ENCODE measurements around the gene KRTAP5-9. TPM values are rescaled to one million over a fixed set of nuclear protein-coding genes. Genes with fewer than 3 reads are reported as not detected.
A peak's percentile ranks its signal among the peaks of the same experiment; 100 is the strongest.
"Not testable (repeated sequence)": the region's sequence is repeated elsewhere in the genome, so short reads cannot be mapped to it uniquely, and the experiment has no call there.

The KRTAP5-9 gene
- total RNA-seq, 1 donor from 2014 or later = 0.26 TPM

DNA sequence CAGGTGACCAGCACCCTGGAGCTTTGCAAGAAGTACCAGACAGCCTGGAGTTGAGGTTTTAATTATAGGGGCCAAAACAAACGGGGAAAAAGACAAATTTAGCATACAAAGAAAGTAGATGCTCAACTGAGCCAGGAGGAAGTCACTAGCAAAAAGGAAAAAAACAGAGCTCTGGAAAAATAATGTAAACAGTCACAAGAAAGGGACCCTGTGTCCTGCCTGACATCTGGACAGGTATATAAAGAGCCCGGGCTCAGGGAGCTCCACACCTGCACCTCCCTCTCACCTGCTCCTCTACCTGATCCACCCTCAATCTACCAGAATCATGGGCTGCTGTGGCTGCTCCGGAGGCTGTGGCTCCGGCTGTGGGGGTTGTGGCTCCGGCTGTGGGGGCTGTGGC is 17.0 kb downstream of the KRTAP5-9 start, which contains the start of gene KRTAP5-10:
TSS of gene KRTAP5-10 (plus strand) at position 301 of the 400 bp plus-strand sequence. CDS start at position 326, 25 bp downstream.
- H3K36me3 Mint-ChIP-seq (ENCODE audit: insufficient read depth) = no peaks in the 10 kb centered on the region
- no peak within 1 kb of the TSS for H3K4me3 Mint-ChIP-seq (ENCODE audit: low read depth)
- TF ChIP-seq, protein P1, sequence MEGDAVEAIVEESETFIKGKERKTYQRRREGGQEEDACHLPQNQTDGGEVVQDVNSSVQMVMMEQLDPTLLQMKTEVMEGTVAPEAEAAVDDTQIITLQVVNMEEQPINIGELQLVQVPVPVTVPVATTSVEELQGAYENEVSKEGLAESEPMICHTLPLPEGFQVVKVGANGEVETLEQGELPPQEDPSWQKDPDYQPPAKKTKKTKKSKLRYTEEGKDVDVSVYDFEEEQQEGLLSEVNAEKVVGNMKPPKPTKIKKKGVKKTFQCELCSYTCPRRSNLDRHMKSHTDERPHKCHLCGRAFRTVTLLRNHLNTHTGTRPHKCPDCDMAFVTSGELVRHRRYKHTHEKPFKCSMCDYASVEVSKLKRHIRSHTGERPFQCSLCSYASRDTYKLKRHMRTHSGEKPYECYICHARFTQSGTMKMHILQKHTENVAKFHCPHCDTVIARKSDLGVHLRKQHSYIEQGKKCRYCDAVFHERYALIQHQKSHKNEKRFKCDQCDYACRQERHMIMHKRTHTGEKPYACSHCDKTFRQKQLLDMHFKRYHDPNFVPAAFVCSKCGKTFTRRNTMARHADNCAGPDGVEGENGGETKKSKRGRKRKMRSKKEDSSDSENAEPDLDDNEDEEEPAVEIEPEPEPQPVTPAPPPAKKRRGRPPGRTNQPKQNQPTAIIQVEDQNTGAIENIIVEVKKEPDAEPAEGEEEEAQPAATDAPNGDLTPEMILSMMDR (IDR thresholded peaks at IDR 0.05; ENCODE audit: unreplicated experiment) = no peak
- H3K27ac Mint-ChIP-seq = peak within 1 kb of the TSS; percentile 2
- peaks cover 6% of the 10 kb centered on the region for H3K4me1 Mint-ChIP-seq (ENCODE audit: low read depth)
- no peak for DNase-seq (ENCODE audit: low spot score, unreplicated experiment)
- H3K27me3 Mint-ChIP-seq = peaks cover 37% of the 10 kb centered on the region
- peaks cover 3% of the 10 kb centered on the region for H3K9me3 Mint-ChIP-seq (ENCODE audit: low read depth)

DNA sequence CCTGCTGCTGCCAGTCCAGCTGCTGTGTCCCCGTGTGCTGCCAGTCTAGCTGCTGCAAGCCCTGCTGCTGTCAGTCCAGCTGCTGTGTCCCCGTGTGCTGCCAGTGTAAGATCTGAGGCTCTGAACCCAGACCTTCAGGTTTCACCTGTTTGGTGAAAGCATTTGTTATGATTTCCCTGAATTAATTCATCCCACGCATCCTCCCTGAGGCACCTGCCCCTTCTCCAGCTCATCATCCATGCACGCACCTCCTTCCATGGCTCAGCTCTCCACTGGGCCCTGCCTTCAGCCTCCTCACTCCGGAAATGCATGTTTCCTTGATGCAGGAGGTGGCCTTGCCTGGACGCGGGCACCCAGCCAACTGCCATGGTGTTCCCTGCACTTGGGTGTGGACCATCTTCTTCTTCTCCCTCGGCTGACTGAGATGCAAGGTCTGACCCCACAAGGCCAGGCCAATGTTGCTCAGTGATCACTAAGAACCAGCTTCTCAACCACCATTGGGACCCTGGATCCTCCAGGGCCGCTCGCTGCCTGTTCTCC is 17.9 kb downstream of the KRTAP5-9 start:
- DNase-seq (ENCODE audit: low spot score, unreplicated experiment) = no peak
- Mint-ChIP-seq H3K27me3 (peaks cover 39% of the 10 kb centered on the region), H3K36me3 (ENCODE audit: insufficient read depth) (no peaks in the 10 kb centered on the region), H3K27ac (peak overlapping the region; percentile 2), H3K4me1 (ENCODE audit: low read depth) (peaks cover 6% of the 10 kb centered on the region), H3K9me3 (ENCODE audit: low read depth) (no peaks in the 10 kb centered on the region), H3K4me3 (ENCODE audit: low read depth) (no peak overlapping the region)
- TF ChIP-seq, protein P1 (IDR thresholded peaks at IDR 0.05; ENCODE audit: unreplicated experiment) = no peak

GRCh38 chr11:71566626-71567599 is 18.7 kb downstream of the KRTAP5-9 start:
- peak overlapping the region; percentile 35 for H3K27ac Mint-ChIP-seq
- H3K36me3 Mint-ChIP-seq (ENCODE audit: insufficient read depth); H3K9me3 Mint-ChIP-seq (ENCODE audit: low read depth); DNase-seq (ENCODE audit: low spot score, unreplicated experiment); H3K4me1 Mint-ChIP-seq (ENCODE audit: low read depth); H3K4me3 Mint-ChIP-seq (ENCODE audit: low read depth): not testable (repeated sequence)
- H3K27me3 Mint-ChIP-seq = peaks cover 38% of the 10 kb centered on the region

DNA sequence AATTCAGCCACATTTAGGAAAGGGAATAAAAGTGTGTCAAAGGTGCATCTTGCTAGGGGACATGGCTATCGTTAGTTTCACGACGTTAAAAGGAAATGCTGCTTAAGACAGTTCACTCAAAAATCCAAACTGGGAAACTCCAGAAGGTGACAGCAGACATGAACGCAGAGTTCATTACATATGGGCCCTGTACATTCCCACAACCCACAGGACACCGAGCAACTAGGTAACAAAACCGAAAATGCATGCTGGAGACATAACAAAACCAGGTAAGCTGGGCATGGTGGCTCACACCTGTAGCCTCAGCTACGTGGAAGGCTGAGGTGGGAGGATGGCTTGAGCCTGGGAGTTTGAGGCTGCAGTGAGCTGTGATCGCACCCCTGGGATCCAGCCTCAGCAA is 19.4 kb downstream of the KRTAP5-9 start:
- H3K36me3 Mint-ChIP-seq (ENCODE audit: insufficient read depth); H3K4me1 Mint-ChIP-seq (ENCODE audit: low read depth); H3K9me3 Mint-ChIP-seq (ENCODE audit: low read depth); DNase-seq (ENCODE audit: low spot score, unreplicated experiment); H3K4me3 Mint-ChIP-seq (ENCODE audit: low read depth); H3K27ac Mint-ChIP-seq: not testable (repeated sequence)
- H3K27me3 Mint-ChIP-seq = peaks cover 38% of the 10 kb centered on the region

GRCh38 chr11:71568704-71569349 is 20.6 kb downstream of the KRTAP5-9 start:
- TF ChIP-seq, protein P1 (IDR thresholded peaks at IDR 0.05; ENCODE audit: unreplicated experiment) = no peak
- Mint-ChIP-seq H3K4me3 (ENCODE audit: low read depth) (no peak overlapping the region), H3K4me1 (ENCODE audit: low read depth) (peaks cover 6% of the 10 kb centered on the region), H3K27me3 (peaks cover 28% of the 10 kb centered on the region), H3K9me3 (ENCODE audit: low read depth) (no peaks in the 10 kb centered on the region), H3K36me3 (ENCODE audit: insufficient read depth) (no peaks in the 10 kb centered on the region), H3K27ac (no peak overlapping the region)
- DNase-seq (ENCODE audit: low spot score, unreplicated experiment) = no peak

DNA sequence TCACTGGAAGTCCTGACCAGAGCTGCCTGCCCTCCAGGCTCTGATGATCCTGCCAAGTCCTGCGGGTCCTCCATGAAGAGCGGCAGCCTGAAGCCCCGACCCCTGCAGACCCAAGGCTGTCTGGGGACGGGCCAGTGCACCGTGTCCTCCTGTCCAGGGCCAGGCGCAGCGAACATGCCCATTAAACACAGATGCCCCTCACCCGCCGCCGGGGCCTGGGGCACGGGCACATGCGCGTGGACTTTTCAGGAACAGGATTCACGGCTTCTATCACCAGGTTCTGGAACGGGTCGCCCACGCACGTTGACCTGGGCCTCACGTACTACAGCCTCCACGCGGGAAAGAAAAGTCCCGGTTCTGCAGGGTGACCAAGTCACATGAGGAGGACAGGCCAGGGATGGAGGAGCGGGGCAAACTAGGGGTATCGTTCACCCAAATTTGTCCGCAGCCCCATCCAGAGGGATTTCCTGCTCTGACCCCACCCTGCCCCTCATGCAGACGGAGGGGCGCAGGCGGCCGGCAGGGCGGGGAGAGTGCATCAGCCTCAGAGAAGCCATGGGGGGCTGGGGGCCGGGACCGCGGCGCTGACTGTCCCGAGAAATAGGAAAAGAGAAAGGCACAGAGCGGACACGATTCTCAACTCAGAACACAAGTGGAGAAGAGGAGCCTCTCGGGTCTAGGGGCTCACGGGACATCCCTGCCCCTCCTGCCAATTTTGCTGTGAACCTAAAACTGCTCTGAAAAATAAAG is 23.1 kb downstream of the KRTAP5-9 start:
- not testable (repeated sequence) for H3K4me1 Mint-ChIP-seq (ENCODE audit: low read depth)

More for the DNA sequence above, 23.1 kb downstream of the KRTAP5-9 start:
- H3K9me3 Mint-ChIP-seq (ENCODE audit: low read depth); DNase-seq (ENCODE audit: low spot score, unreplicated experiment); H3K4me3 Mint-ChIP-seq (ENCODE audit: low read depth); H3K27ac Mint-ChIP-seq; H3K36me3 Mint-ChIP-seq (ENCODE audit: insufficient read depth): not testable (repeated sequence)
- peaks cover 22% of the 10 kb centered on the region for H3K27me3 Mint-ChIP-seq
